GM20431 (cell line): ENCODE measurements around the gene TIPIN.
"Not testable (repeated sequence)": the region's sequence is repeated elsewhere in the genome, so short reads cannot be mapped to it uniquely, and the experiment has no call there.

ENCODE experiments used
- in situ Hi-C: fragments of 300-500 bp; cut with MseI, MboI; formaldehyde crosslinking; loops from one replicate; pipeline ENCODE4 v1.15.0; 2020; ENCODE audit warnings: low sequenced_read_pairs; ENCODE audit not compliant: unreplicated experiment

TIPIN gene

GRCh38 chr15:66356359-66357236, at the start of gene TIPIN:
TSS of gene TIPIN (minus strand) at chr15:66356685. CDS start at chr15:66352947, 3,738 bp downstream.
- in situ Hi-C loops, result no loop called here

GRCh38 chr15:66405615-66406014, 49.1 kb upstream of the TIPIN start:
- in situ Hi-C loops, result no loop called here

- in situ Hi-C loops, result no loop called here
Measured at GRCh38 chr15:66405007-66405406, 48.5 kb upstream of the TIPIN start.

GRCh38 chr15:66404532-66404931, 48.0 kb upstream of the TIPIN start:
- in situ Hi-C loops, result no loop called here

- in situ Hi-C loops, result no loop called here
Measured at GRCh38 chr15:66404122-66404521, 47.6 kb upstream of the TIPIN start.

GRCh38 chr15:66403323-66403722, 46.8 kb upstream of the TIPIN start:
- in situ Hi-C loops, result no loop called here

- in situ Hi-C loops, result no loop called here
Measured at GRCh38 chr15:66402761-66403284, 46.3 kb upstream of the TIPIN start.

GRCh38 chr15:66401130-66402021, 44.9 kb upstream of the TIPIN start:
- in situ Hi-C loops, result no loop called here

- in situ Hi-C loops, result no loop called here
Measured at GRCh38 chr15:66400351-66400774, 43.9 kb upstream of the TIPIN start.

GRCh38 chr15:66399276-66399675, 42.8 kb upstream of the TIPIN start:
- in situ Hi-C loops, result no loop called here

GRCh38 chr15:66394915-66395314, 38.4 kb upstream of the TIPIN start:
- in situ Hi-C loops, result no loop called here

GRCh38 chr15:66394472-66394871, 38.0 kb upstream of the TIPIN start:
- in situ Hi-C loops, result no loop called here

- in situ Hi-C loops, result not testable (repeated sequence)
Measured at GRCh38 chr15:66393037-66393436, 36.6 kb upstream of the TIPIN start.

GRCh38 chr15:66390678-66391077, 34.2 kb upstream of the TIPIN start:
- in situ Hi-C loops, result no loop called here

GRCh38 chr15:66389859-66390381, 33.4 kb upstream of the TIPIN start:
- in situ Hi-C loops, result loop anchor here (10.0 kb wide), 1 partner anchor 105 kb away; the partner anchor contains the start of gene SNAPC5

GRCh38 chr15:66389098-66389858, 32.8 kb upstream of the TIPIN start:
- in situ Hi-C loops, result loop anchor here (10.0 kb wide), 1 partner anchor 106 kb away; the partner anchor contains the start of gene SNAPC5

GRCh38 chr15:66388576-66388975, 32.1 kb upstream of the TIPIN start:
- in situ Hi-C loops, result loop anchor here (10.0 kb wide), 1 partner anchor 106 kb away; the partner anchor contains the start of gene SNAPC5

- in situ Hi-C loops, result loop anchor here (10.0 kb wide), 1 partner anchor 107 kb away; the partner anchor contains the start of gene SNAPC5
Measured at GRCh38 chr15:66388043-66388363, 31.5 kb upstream of the TIPIN start.
